Measurements from ENCODE around the gene JARID2.

- no peak for TF ChIP-seq EZH2 (IDR thresholded peaks at IDR 0.05; ENCODE audit: borderline replicate concordance, insufficient read depth, low read length, poor library complexity, severe bottlenecking)
- no peak for TF ChIP-seq CTCF (IDR thresholded peaks at IDR 0.05; ENCODE audit: poor library complexity, severe bottlenecking)
- TF ChIP-seq EP300 (conservative IDR thresholded peaks at IDR 0.05; ENCODE audit: poor library complexity, severe bottlenecking), result no peak
- no peak for TF ChIP-seq POLR2AphosphoS5 (IDR thresholded peaks at IDR 0.05)
Observed at GRCh38 chr6:15360300-15360699, 114.4 kb downstream of the JARID2 start.
